GM21447 (cell line): ENCODE results near the gene PPBP.

Source experiments
- ATAC-seq: cut with Tn5 transposase; IDR thresholded peaks from one replicate; pipeline ENCODE4 v1.9.1; 2021; ENCODE audit not compliant: unreplicated experiment

PPBP gene, protein sequence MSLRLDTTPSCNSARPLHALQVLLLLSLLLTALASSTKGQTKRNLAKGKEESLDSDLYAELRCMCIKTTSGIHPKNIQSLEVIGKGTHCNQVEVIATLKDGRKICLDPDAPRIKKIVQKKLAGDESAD

DNA sequence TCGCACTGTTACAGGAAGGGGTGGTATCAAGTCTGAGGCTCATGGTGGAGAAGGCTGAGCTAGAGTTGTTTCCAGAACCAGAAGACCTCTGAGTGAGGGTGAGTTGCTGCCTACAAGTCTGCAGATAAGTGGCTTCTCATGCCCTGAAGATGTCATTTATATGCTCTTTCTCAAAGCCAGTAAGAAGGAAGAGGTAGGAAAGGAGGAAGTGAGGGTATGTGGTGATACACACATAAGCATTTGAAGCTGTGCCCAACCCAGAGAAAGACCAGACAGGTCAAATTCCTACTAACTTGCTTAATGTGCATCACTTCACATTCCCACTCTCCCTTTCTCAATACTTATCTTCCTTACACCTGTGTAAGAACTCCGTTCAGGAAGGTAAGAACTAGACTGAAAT lies at the start of gene PPBP:
TSS of gene PPBP (minus strand) at position 130 of the 400 bp plus-strand sequence. CDS start at position 43, 87 bp downstream.
- ATAC-seq = no peak

DNA sequence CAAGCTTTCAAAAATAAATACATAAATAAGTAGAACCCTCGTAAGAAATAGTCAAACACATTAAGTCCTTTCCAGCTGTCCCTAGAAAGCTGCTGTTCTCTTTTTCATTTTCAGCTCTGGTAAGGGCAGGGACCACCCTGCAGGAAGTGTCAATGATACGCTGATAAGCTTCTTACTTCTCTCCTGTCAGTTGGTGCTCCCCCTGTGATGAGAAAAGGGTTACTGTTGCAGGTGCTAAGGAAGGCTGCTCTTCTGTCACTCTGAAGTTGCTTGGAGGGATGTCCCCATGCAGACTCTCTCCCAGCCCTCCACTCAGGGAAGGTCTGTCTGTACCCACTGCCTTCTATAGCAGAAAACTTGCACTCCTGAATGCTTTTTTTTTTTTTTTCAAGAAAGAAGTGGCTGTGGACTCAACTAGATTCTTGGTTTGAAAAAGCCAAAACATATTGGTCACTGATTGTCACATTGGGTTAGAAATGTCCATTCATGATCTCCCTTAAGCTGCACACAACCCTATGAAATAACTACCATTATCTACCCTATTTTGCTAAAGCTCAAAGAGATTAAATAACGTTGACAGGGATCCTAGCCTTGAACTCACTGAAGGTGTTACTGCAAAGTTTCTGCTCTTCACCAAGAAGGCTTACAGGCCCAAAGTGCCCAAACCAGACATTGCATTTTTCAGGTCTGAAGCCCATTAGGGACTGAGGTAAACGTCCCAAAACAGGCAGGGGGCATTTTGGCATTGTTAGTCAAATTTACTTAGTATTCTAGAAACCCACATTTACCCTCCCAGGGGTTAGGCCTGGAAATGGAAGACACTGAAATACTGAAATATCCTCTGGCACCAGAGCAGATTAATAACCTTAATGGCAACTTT lies 49.3 kb upstream of the PPBP start:
- no peak for ATAC-seq

DNA sequence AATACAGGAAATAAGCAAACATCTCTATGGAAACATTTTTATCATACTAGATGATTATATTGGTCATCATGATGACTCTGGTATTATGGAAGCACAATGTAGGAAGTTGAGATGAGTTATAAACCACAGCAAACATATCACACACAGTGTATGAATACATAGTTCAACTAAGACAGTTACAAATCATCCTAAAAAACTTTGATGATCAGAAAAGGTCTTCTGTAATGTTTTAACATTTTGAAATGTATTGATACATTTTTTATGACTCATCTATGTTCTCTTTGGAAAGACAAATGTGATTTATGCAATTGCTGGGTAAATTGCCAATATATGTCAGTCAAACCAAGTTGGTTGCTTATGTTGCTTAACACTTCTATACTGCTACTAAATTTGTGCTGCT lies 45.7 kb upstream of the PPBP start:
- no peak for ATAC-seq

DNA sequence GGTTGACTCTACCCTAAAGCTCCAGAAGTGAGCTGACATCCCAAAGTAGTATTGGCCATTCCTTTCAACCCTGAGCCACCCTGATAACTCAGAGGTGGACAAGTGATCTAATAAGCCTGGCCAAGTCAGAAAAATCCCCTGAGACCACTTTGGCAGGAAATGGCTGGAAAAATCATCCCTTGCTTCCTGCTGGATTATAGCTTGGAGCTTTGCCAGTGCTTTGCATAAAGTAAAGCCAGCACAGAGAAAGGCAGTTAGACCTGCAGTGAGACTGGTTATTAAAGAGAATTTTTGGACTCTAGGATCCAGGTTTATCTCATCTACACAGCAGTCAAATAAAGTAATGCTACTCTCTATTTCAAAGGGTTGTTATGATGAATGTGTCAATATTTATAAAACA lies 44.1 kb upstream of the PPBP start:
- no peak for ATAC-seq

DNA sequence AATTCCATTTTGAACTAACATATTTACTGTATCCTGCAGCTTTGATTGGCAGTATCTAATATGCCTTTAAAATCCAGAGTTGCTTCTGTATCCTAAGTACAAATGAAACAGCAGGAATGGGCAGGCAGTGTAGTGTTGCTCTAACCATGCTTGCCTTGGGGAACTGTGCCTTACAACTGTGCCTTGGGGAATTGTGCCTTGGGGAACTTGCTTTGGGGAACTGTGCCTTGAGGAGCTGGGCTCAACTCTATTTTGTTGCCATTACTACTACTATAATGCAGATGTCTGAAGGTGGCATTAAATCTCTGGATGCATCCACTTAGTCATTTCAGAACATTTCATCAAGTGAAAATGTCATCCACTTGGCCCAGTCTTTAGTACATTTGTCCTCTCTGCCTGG lies 43.6 kb upstream of the PPBP start:
- ATAC-seq = no peak

DNA sequence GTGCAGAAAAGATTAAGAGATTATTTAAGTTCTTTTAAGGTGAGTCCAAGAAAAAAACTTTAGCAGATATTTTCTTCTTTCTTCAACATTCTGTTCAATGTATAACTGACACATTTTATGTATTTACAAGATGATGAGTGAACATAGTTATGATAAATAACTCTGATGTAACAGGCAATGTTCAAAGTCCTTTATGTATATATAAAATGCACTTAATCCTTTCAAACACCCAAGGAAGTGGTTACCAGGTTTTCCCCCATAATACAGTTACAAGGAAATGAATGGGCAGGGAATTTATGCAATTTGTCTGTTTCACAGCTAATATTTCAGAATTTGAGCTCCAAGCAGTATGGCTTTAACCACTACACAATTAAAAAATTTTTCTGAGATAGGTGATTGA lies 42.3 kb upstream of the PPBP start:
- ATAC-seq = no peak

DNA sequence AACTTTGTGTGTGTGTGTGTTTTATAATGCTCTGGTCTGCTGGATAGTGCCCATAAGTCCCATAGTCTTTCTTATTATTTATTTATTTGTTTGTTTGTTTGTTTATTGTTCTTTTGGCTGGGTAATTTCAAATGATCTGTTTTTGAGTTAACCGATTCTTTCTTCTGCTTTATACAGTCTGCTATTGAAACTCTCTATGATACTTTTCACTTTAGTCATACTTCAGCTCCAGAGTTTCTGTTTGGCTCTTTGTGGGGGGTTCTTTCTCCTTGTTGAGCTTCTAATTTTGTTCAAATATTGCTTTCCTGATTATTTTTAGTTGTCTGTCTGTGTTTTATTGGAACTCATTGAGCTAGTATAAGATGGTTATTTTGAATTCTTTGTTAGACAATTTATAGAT lies 40.5 kb upstream of the PPBP start:
- ATAC-seq = no peak

DNA sequence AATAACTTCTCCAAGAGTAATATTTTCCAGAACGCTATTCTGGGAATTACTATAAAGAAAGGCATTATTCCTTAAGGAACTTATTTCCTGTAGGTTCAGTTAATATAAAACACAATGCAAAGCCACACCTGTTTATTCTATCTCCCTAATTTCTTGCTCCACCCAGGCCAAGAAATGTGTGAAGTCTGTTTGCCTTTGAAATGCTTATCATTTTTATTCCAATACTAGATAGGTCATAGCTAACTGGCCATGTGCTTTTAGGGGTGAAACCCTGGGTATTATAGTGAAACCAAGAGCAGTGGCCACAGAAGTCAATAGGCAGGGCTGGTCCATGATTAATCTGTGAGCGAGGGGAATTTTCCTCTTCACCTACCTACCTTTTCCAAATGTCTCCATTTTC lies 35.7 kb upstream of the PPBP start:
- ATAC-seq = no peak

DNA sequence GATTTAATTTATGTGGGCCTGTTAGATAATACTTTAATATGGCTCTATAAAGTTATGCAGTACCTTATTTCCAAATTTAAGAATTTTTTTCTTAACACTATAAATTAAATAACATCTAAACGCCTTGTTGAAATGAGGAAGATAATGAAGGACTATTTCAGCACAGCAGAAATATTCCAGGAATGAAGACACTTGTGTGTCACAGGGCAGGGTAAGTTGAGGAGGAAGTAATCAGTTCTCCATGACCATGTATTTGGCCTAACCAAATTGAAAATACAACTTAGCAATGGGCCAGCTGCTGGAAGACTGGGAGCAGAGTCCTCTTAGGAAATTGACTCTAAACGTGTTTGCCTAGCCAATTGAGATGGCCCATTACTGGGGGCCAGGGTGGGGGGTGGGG lies 33.6 kb upstream of the PPBP start:
- no peak for ATAC-seq

DNA sequence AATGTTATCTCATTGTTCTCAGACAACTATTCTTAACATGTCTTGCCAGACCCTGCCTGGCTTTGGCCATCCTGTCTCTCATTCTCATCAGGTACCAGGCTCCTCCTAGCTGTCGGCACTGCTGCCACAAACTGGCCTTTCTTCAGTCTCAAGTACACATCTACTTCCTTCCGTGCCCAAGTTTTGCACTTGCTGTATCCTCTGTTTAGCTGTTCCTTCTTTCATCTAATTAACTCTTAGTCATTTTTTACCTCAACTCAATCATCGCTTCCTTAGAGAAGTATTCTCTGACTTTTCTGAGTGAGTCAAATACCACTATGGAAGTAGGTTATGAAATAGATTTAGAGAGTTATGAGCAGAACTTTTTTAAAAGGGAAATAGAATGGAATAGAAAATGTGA lies 30.8 kb upstream of the PPBP start:
- no peak for ATAC-seq

DNA sequence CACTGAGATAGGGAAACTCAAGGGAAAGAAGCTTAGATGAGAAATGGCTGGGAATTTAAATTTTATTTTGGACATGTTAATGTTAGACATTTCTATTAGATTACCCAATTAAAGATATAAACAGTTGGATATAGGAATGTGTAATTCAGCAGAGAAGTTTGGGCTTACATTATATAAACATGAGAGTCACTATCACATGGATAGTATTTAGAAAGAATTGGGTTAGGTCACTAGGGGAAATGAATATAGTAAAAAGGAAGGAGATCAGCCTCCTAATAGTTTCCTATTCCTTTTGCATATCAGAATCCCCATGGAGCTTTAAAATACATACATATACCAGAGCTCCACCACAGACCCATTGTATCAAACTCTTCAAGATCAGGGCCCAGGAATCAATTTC lies 30.1 kb upstream of the PPBP start:
- ATAC-seq = no peak

DNA sequence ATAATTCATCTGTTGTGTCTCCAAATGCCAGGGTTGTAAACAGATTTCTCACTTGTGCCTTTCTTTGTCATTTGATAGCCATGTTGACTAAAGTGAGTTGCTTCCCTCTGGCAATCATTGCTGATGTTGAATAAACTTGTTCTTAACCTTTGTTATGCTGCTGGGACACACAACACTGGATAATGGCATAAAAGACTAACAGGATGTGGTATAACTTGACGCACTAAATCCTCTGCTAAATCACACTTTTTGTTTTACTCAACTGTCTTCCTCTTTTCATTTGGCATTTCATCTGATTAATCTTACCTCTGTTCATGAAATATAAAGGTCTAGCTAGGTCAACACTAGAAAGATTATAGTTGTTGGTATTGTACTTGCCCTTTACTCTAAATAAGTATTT lies 28.1 kb upstream of the PPBP start:
- ATAC-seq = no peak

DNA sequence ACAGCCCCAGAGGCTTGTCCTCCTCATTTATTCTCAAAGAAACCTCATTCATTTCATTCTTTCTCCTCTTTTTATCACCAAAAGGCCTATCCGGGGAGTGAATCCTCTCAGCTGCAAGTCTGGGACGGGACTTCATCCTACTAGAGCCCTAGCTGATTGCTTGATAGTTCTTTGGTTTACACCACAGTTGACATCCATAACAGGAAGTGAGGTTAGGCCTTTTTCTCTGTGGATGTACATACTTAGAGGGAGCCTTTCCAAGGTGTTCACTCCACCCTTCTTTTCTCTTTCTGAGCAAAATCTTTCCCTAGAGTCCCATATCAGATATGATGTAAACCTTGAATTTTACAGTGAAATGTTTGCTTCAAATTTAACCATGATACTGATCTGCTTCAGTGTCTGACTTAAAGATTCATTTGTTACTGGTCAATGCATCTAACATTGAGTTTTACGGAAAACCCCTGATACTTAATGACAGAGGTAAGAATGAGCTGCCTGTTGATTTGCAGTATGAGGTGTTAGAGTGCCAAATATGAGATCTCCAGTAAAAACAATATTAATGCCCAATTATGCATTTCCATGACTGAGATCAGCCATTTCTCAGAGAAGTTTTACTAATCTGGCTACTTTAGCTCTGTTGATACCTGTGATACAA lies 27.3 kb upstream of the PPBP start:
- no peak for ATAC-seq

DNA sequence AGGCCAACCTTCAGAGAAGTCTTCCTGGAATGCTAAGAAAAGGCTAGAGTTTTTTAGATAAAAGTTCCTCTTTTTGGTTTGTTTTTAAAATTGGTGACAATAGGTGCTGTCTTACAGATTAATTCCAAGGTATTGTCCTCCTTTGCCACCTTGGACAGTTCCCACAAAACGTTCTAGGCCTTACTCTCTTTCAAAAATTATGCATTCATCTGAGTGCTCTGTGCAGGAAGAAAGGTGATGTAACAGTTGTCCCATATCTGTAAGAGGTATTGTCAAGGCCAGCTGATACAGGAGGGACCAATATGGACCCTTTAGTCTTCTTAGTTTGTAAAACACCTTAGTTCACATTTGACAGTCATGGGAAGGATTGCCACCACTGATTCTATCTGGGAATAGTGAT lies 26.3 kb upstream of the PPBP start:
- no peak for ATAC-seq

DNA sequence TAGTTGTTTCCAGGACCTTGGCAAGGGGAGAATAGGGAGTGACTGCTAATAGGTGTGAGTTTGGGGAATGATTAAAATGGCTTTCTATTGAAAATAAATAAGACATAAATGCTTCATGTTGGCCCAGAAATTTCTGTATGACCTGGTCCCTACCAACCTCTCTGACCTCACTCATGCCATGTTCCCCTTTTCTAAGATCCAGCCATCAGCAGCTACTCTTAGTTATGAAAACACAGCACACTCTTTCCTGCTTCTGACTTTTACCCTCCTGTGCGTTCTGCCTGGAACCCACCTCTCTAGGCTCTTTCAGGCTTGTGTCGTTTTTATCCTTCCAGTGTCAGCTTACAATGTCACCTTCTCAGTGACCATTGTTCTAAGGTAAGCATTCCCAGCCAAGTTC lies 25.3 kb upstream of the PPBP start:
- no peak for ATAC-seq

DNA sequence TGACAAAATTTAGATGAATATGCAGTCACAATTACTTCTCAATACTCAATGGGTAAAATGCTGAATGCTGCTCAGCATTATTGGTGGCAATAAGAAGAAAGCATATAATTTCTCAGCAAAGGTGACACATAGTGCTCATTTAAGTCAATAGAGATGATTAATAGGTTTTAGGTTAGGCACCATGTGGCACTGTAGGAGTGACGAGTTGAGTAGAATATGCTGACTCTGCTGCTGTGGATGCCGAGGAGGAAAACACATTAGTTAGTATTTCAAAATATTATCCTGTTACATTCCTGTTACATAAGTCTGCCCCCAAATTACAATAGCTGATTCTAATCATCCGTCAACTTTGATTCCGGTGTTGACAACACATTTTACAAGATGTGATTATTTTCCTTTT lies 24.1 kb upstream of the PPBP start:
- ATAC-seq = no peak

DNA sequence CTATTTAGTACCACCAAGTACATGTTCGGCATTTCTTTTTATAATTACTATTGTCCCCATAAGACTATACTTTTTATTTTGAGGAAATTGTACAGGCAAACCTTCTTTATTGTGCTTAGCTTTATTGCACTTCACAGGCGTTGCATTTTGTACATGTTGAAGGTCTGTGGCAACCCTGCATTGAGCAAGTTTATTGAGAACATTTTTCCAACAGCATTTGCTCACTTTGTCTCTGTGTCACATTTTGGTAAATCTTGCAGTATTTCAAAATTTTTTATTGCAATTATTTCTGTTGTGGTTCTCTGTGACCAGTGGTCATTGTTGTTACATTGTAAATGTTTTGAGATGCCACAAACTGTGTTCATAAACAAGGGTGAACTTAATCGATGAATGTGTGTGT lies 21.3 kb upstream of the PPBP start:
- no peak for ATAC-seq

DNA sequence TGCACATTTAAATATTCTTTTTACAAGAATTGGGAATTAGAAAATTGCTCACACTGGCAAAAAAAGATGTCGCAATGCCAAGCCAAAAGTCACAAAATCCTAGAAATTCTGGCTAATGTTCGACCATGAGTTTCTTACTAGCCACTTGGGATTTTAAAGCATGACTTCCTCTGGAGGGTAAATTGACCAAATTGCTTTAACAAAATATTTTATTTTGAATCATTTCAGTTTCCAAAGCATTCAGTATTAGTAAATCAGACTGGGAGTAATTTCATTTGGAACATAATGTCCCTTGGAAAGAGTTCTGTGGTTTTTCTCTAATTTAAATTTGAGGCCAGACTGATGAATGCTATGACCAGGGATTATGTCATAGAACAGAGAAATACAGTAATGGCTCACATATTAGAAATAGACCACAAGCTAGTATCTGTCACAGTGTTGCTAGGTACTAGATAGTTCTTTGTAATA lies 18.1 kb upstream of the PPBP start:
- ATAC-seq = no peak

DNA sequence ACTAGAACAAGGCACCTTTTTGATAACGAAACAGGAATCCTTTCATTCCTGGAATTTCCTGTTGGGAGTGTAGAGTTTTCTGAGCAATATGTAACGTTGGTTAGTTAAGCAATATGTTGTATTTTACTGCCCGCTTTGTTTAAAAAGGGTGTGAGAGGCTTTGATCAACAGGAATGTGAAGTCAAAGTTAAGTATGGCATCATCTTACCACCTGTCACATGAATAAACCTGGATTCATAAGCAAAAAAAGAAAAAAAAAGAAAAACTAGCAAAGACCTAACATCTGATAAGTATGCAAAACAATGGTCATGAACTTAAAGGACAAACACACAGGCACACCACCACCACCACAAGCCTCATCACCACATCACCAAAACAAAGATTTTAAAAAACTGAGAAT lies 17.5 kb upstream of the PPBP start:
- no peak for ATAC-seq

DNA sequence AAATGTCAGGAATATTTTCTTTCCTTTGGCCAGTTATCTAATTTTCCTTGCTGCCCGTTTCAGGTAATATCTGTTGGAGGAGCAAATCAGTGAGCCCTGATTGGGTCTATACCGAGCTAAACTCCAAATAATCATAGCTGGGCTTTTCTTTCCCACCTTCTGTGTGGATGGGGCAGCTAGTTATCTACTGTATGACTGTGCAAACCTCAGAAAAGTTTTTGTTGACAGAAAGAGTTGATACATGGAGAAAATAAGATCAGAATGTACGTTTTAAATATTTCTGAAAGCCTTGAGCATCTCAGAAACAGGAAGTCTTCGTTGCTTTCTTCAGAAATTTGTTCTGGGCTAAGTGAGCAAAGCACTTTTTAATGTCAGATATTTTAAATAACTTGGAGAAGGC lies 16.7 kb upstream of the PPBP start:
- no peak for ATAC-seq

DNA sequence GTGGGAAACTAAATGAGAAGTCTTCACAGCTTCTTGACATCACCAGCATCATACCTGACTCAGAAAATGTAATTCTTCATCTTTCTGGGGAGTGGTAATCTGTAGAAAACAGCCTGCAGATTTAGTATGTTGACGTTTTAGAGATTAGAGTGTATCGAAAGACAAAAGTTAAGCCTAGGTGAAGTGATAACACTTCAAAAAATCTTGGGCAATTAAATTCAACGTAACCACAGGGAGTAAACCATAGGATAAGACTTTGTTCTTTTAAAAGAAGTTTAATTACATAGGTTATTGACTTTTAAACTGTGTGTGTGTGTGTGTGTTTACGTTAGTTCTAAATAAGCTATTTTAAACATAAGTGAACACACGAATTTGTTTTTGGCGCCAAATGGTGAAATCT lies 12.3 kb upstream of the PPBP start:
- no peak for ATAC-seq
